Measurements from ENCODE around the gene ZNF618. TPM values are rescaled to one million over a fixed set of nuclear protein-coding genes. Genes with fewer than 3 reads are reported as not detected.

Gene ZNF618
- total RNA-seq, 1 experiment from 2014 or later: 29.4 TPM

DNA sequence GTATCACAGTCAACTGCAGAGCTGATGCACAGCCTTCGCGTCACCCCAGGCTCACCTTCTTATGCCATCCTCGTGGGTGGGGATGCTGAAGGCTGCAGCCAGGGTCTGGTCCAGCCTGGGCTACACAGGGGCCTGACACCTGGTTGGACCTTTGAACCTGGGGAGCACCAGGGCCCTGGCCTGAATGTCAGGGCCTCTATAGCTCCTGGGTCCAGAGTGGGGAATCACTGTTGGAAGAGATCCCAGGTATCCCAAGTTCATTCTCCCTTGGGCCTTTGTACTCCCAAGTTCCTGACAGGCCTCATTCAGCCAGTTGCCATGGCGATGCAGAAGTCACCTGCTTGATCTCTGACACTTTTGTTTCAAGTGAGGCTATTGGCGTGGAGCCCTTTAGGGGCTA is 43.8 kb downstream of the ZNF618 start:
- no peak for DNase-seq (ENCODE audit: low spot score)
- no peak overlapping the region for H3K4me3 ChIP-seq (ENCODE audit: low read depth, low read length, poor library complexity, severe bottlenecking)
- peaks cover 11% of the 10 kb centered on the region for H3K9me3 ChIP-seq (ENCODE audit: low read depth, low read length, poor library complexity, severe bottlenecking)
- ChIA-PET CTCF (no interaction called here), POLR2A (ENCODE audit: low non-redundant PET) (no interaction called here)
- BruUV-seq (replicated peaks): no TSS peak
- H3K36me3 ChIP-seq (ENCODE audit: insufficient read depth, low read length, poor library complexity, severe bottlenecking): no peaks in the 10 kb centered on the region
- H3K4me1 ChIP-seq (ENCODE audit: insufficient read depth, low read length, poor library complexity, severe bottlenecking): no peaks in the 10 kb centered on the region
- TF ChIP-seq EZH2 (IDR thresholded peaks at IDR 0.05; ENCODE audit: borderline replicate concordance, low read depth, low read length, poor library complexity, severe bottlenecking) (no peak), CTCF (conservative IDR thresholded peaks at IDR 0.05; ENCODE audit: low read depth, low read length) (no peak)
- no peak overlapping the region for H3K27ac ChIP-seq (ENCODE audit: low read depth, low read length, poor library complexity, severe bottlenecking)
- intact Hi-C loops (cut with micrococcal nuclease; ENCODE audit: unreplicated experiment): no loop called here
- H3K27me3 ChIP-seq (replicated peaks; ENCODE audit: insufficient read depth, low read depth, low read length, poor library complexity): no peaks in the 10 kb centered on the region

DNA sequence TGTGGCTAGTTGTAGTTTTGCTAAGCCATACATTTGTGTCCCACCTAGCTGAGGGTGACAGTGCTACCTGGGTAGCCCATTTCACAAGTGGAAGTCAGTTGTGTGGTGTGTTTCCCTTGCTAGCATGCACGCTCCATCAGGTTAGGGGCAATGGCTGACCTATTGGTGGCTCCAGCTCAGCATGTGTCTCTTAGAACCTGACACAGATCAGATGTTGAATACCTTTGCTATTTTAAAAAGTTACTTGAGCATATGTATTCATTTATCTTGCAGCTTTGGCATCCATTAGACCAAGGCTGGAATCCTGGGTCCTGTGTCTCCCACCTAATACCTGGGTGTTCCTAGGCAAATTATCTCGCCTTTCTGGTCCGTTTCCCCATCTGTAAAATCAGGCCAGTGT is 44.8 kb downstream of the ZNF618 start:
- Histone ChIP-seq H3K27me3 (replicated peaks; ENCODE audit: insufficient read depth, low read depth, low read length, poor library complexity) (no peaks in the 10 kb centered on the region), H3K36me3 (ENCODE audit: insufficient read depth, low read length, poor library complexity, severe bottlenecking) (no peaks in the 10 kb centered on the region), H3K4me3 (ENCODE audit: low read depth, low read length, poor library complexity, severe bottlenecking) (no peak overlapping the region), H3K9me3 (ENCODE audit: low read depth, low read length, poor library complexity, severe bottlenecking) (peaks cover 19% of the 10 kb centered on the region), H3K4me1 (ENCODE audit: insufficient read depth, low read length, poor library complexity, severe bottlenecking) (no peaks in the 10 kb centered on the region), H3K27ac (ENCODE audit: low read depth, low read length, poor library complexity, severe bottlenecking) (no peak overlapping the region)
- ChIA-PET CTCF (no interaction called here), POLR2A (ENCODE audit: low non-redundant PET) (no interaction called here)
- no TSS peak for BruUV-seq (replicated peaks)
- intact Hi-C loops (cut with micrococcal nuclease; ENCODE audit: unreplicated experiment): no loop called here
- TF ChIP-seq EZH2 (IDR thresholded peaks at IDR 0.05; ENCODE audit: borderline replicate concordance, low read depth, low read length, poor library complexity, severe bottlenecking) (no peak), CTCF (conservative IDR thresholded peaks at IDR 0.05; ENCODE audit: low read depth, low read length) (no peak)
- no peak for DNase-seq (ENCODE audit: low spot score)

- TF ChIP-seq CTCF (conservative IDR thresholded peaks at IDR 0.05; ENCODE audit: low read depth, low read length) (no peak), EZH2 (IDR thresholded peaks at IDR 0.05; ENCODE audit: borderline replicate concordance, low read depth, low read length, poor library complexity, severe bottlenecking) (no peak)
- Histone ChIP-seq H3K36me3 (ENCODE audit: insufficient read depth, low read length, poor library complexity, severe bottlenecking) (no peaks in the 10 kb centered on the region), H3K4me1 (ENCODE audit: insufficient read depth, low read length, poor library complexity, severe bottlenecking) (no peaks in the 10 kb centered on the region), H3K27me3 (replicated peaks; ENCODE audit: insufficient read depth, low read depth, low read length, poor library complexity) (no peaks in the 10 kb centered on the region), H3K4me3 (ENCODE audit: low read depth, low read length, poor library complexity, severe bottlenecking) (no peak overlapping the region), H3K9me3 (ENCODE audit: low read depth, low read length, poor library complexity, severe bottlenecking) (peaks cover 25% of the 10 kb centered on the region), H3K27ac (ENCODE audit: low read depth, low read length, poor library complexity, severe bottlenecking) (no peak overlapping the region)
- ChIA-PET CTCF (no interaction called here), POLR2A (ENCODE audit: low non-redundant PET) (no interaction called here)
- no peak for DNase-seq (ENCODE audit: low spot score)
- no TSS peak for BruUV-seq (replicated peaks)
- intact Hi-C loops (cut with micrococcal nuclease; ENCODE audit: unreplicated experiment): no loop called here
These were observed 45.4 kb downstream of the ZNF618 start for GRCh38 chr9:113921396-113921925.

All from A673 (cell line).